Endothelial cell of umbilical vein (primary cell): ENCODE results near the gene PUDP.

ENCODE experiments used
- EZH2 ChIP-seq: IDR thresholded peaks from 2 replicates; pipeline ENCODE4 v1.6.1; 2012; ENCODE audit warnings: borderline replicate concordance, low read depth, mild to moderate bottlenecking, moderate library complexity, low read length, inconsistent platforms; ENCODE audit not compliant: severe bottlenecking
- FOS ChIP-seq: IDR thresholded peaks from 2 replicates; pipeline ENCODE4 v1.6.1; 2011; ENCODE audit warnings: mild to moderate bottlenecking, low read length, moderate library complexity, borderline replicate concordance; ENCODE audit not compliant: insufficient read depth
- GATA2 ChIP-seq: IDR thresholded peaks from 2 replicates; pipeline ENCODE4 v1.7.0; 2011; ENCODE audit warnings: low read depth, mild to moderate bottlenecking, moderate library complexity, mixed read lengths, low read length; ENCODE audit not compliant: insufficient read length, insufficient read depth
- JUN ChIP-seq: IDR thresholded peaks from 2 replicates; pipeline ENCODE4 v1.6.1; 2011; ENCODE audit warnings: borderline replicate concordance, low read depth; ENCODE audit not compliant: insufficient read length, insufficient read depth
- MAX ChIP-seq: IDR thresholded peaks from 2 replicates; pipeline ENCODE4 v1.6.1; 2011; ENCODE audit not compliant: insufficient read depth, insufficient read length
- MYC ChIP-seq: IDR thresholded peaks from one replicate; pipeline ENCODE4 v1.6.1; 2011; ENCODE audit warnings: mild to moderate bottlenecking, low read depth, low read length
- POLR2A ChIP-seq: IDR thresholded peaks from 2 replicates; pipeline ENCODE4 v1.6.1; 2012; ENCODE audit warnings: low read depth, mild to moderate bottlenecking, control low read depth, low read length
- POLR2AphosphoS5 ChIP-seq: IDR thresholded peaks from 2 replicates; pipeline ENCODE4 v1.6.1; 2012; ENCODE audit warnings: low read depth, mild to moderate bottlenecking, control low read depth, low read length, moderate library complexity; ENCODE audit not compliant: insufficient read depth
- TF ChIP-seq, protein P1 (sequence below), 2 donors: IDR thresholded peaks; 1 replicate in 1 of 2; 2 replicates in 1 of 2; pipeline ENCODE4 v1.5.1; 2011; ENCODE audit warnings: low read length in 2 of 2, mild to moderate bottlenecking in 2 of 2, moderate library complexity in 2 of 2, control low read depth in 1 of 2, inconsistent platforms in 1 of 2, low read depth in 1 of 2; ENCODE audit not compliant: insufficient read depth in 1 of 2; ENCODE audit errors: extremely low read depth in 1 of 2

DNA sequence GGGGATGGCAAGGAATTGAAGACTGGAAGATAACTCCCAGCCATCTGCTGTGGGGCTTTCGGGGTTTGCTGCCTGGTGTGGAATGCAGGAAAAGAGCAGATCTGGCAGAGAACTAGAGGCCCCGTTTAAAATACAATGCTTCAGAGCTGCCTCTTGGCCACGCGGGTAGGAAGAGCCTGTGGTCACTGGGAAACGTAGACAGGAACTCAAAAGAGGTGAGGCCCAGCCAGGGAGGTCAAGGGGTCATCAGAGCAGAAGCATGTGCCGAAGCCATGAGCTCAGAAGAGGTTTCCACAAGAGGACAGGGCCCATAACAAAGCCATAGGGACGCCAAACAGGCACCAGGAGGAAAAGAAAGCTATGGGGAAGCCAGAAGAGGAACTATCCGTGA is 14.9 kb downstream of the PUDP start:
- TF ChIP-seq, protein P1, sequence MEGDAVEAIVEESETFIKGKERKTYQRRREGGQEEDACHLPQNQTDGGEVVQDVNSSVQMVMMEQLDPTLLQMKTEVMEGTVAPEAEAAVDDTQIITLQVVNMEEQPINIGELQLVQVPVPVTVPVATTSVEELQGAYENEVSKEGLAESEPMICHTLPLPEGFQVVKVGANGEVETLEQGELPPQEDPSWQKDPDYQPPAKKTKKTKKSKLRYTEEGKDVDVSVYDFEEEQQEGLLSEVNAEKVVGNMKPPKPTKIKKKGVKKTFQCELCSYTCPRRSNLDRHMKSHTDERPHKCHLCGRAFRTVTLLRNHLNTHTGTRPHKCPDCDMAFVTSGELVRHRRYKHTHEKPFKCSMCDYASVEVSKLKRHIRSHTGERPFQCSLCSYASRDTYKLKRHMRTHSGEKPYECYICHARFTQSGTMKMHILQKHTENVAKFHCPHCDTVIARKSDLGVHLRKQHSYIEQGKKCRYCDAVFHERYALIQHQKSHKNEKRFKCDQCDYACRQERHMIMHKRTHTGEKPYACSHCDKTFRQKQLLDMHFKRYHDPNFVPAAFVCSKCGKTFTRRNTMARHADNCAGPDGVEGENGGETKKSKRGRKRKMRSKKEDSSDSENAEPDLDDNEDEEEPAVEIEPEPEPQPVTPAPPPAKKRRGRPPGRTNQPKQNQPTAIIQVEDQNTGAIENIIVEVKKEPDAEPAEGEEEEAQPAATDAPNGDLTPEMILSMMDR (IDR thresholded peaks at IDR 0.05; ENCODE audit: extremely low read depth in 1 of 2, insufficient read depth in 1 of 2, low read depth in 1 of 2, low read length in 2 of 2) = no peak
- peak; percentile 16 for TF ChIP-seq MAX
- TF ChIP-seq POLR2AphosphoS5 = no peak
- no peak for TF ChIP-seq EZH2
- no peak for TF ChIP-seq POLR2A
- no peak for TF ChIP-seq MYC
- no peak for TF ChIP-seq JUN
- no peak for TF ChIP-seq FOS
- no peak for TF ChIP-seq GATA2
